Stomach smooth muscle (tissue), 2 donors: ENCODE data around the gene ZNF426.
"Not testable (repeated sequence)": the region's sequence is repeated elsewhere in the genome, so short reads cannot be mapped to it uniquely, and the experiment has no call there.

Experiments used
- H3K27ac ChIP-seq: one replicate; pipeline ENCODE4 v1.7.0; 2013; ENCODE audit warnings: mild to moderate bottlenecking, low read length, inconsistent platforms
- H3K27me3 ChIP-seq, 2 donors: one replicate each; pipeline ENCODE4 v1.7.0; 2013; ENCODE audit warnings: low read length in 2 of 2; ENCODE audit not compliant: insufficient read depth in 2 of 2, control insufficient read depth in 1 of 2
- H3K36me3 ChIP-seq, 2 donors: one replicate each; pipeline ENCODE4 v1.7.0; 2013; ENCODE audit warnings: low read length in 2 of 2; ENCODE audit not compliant: control insufficient read depth in 2 of 2, insufficient read depth in 2 of 2
- H3K4me1 ChIP-seq: one replicate; pipeline ENCODE4 v1.7.0; 2013; ENCODE audit warnings: low read length; ENCODE audit not compliant: control insufficient read depth, insufficient read depth
- H3K4me3 ChIP-seq, 2 donors: one replicate each; pipeline ENCODE4 v1.7.0; 2013; ENCODE audit warnings: low read length in 2 of 2
- H3K9ac ChIP-seq, 2 donors: one replicate each; pipeline ENCODE4 v1.7.0; 2013; ENCODE audit warnings: low read length in 2 of 2, mild to moderate bottlenecking in 1 of 2
- H3K9me3 ChIP-seq, 2 donors: one replicate each; pipeline ENCODE4 v1.7.0; 2013; ENCODE audit warnings: low read length in 2 of 2; ENCODE audit not compliant: control insufficient read depth in 2 of 2
- donor health status: healthy.
- donor health status: Pancreatic carcinoma.

Gene ZNF426

DNA sequence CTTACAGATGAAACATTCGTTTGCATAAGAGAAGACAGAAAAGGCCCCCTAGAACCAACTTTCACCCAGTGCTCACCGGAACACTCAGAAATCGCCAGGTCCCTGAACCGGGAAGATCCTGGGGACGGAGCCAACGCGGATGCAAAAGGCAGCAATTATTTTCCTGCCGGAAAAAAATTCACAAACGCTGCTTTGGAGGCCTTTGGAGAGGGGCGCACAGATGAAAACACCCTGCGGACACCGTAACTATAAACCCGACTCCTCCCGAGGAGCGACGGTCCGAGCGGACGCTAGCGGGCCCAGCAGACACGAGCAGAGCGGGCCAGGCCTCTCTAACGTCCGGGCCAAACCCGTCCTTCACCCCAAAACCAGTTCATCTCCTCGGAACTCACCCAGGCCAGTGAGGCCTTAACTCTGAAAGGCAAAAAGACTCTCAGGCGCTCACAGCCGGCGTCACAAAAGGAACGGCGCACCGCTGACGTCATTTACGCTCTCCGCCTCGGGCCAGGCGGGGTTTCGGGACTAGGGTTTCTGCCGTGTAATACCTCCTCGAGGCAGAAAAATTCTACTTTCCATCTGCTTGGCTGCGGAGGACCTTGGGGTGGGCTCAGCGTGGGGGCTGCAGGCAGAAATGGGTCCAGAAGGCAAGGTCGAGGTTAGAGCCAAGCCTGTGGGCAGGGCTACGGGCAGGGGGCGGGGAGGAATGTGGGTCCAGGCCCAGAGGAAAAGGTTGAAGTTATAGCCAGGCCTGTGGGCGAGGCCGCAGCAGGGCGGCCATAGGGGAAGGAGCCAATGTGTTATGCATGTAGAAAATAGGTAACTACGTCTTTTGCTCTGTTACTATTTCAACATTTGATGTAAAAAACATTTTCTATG, at the start of gene ZNF426:
Gene ZNF426 (minus strand): TSS at position 463 of the 876 bp plus-strand sequence. CDS start 2,413 bp downstream, outside the sequence.
- Histone ChIP-seq H3K4me1 (no peaks in the 10 kb centered on the region), H3K9me3 (peaks cover 5 to 10% of the 10 kb centered on the region in 2 donors), H3K9ac (peak within 1 kb of the TSS; percentile 99 to 100)

DNA sequence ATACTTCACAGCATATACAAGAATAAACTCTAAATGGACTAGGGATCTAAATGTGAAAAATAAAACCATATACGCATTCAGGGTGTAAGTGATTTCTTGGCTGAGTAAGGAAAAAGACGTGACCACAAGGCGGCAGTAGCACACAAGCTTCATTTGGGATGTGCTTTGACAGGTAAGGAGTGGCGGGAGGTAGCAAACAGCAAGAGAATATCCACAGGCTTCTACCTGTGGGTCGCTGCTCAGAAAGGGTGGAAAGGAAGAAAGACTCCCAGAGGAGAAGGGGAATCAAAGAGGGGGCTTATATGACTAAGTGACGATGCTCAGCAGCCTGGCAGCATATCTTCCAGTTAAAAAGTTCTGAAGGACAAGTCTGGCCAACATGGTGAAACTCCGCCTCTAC, 48.3 kb upstream of the ZNF426 start:
- Histone ChIP-seq H3K27me3 (peaks cover 0 to 2% of the 10 kb centered on the region in 2 donors), H3K4me1 (peaks cover 8% of the 10 kb centered on the region), H3K4me3 (no peak overlapping the region), H3K9me3 (no peaks in the 10 kb centered on the region), H3K9ac (no peak overlapping the region), H3K27ac (no peak overlapping the region), H3K36me3 (no peaks in the 10 kb centered on the region)

More for the DNA sequence above, at the start of gene ZNF426:
- Histone ChIP-seq H3K4me3 (peak within 1 kb of the TSS; percentile 98 to 99), H3K36me3 (peaks cover 26% of the 10 kb centered on the region in 2 donors), H3K27me3 (no peaks in the 10 kb centered on the region), H3K27ac (peak within 1 kb of the TSS; percentile 98)

DNA sequence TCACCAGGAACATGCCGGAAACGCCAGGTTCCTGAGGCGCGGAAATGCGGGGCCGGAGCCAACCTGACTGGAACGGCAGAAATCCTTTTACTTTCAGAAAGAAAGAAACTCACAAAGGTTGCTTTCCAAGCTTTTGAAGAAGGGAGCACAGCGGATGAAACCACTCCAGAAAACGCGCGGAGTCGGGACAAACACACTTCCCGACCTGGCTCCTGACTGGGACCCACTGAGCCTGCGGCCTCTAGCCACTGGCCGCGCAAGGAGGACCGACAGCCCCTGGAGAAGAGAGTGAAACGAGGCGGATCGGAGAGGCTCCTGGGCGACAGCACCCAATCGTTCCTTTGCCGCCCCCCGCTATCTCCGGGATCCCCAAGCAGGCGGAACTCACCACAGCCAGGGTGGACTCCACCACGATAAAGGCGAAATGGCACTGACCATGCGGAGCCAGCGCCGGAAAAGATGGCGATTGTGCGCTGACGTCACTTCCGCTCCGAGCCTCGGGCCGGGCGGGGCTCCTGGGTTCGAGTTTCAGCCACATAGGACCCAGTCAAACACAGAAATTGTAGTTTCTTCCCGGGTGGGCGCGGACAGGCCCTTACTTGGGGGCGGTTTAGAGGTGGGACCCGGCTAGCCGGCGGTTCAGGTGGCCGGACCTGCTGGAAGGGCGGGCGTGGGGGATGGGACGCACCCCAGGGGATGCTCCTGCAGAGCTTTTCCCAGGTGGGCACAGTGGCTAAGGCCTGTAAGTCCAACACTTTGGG, 45.8 kb upstream of the ZNF426 start, which contains the start of gene ZNF121:
Gene ZNF121 (minus strand): TSS at position 432 of the 761 bp plus-strand sequence. CDS start 16,407 bp downstream, outside the sequence.
- H3K27ac ChIP-seq = peak within 1 kb of the TSS; percentile 85
- peak within 1 kb of the TSS; percentile 96 to 98 for H3K4me3 ChIP-seq
- H3K4me1 ChIP-seq = peaks cover 8% of the 10 kb centered on the region
- peaks cover 0 to 6% of the 10 kb centered on the region in 2 donors for H3K36me3 ChIP-seq
- no peaks in the 10 kb centered on the region for H3K9me3 ChIP-seq
- H3K9ac ChIP-seq = peak within 1 kb of the TSS; percentile 90 to 92
- H3K27me3 ChIP-seq = no peaks in the 10 kb centered on the region

DNA sequence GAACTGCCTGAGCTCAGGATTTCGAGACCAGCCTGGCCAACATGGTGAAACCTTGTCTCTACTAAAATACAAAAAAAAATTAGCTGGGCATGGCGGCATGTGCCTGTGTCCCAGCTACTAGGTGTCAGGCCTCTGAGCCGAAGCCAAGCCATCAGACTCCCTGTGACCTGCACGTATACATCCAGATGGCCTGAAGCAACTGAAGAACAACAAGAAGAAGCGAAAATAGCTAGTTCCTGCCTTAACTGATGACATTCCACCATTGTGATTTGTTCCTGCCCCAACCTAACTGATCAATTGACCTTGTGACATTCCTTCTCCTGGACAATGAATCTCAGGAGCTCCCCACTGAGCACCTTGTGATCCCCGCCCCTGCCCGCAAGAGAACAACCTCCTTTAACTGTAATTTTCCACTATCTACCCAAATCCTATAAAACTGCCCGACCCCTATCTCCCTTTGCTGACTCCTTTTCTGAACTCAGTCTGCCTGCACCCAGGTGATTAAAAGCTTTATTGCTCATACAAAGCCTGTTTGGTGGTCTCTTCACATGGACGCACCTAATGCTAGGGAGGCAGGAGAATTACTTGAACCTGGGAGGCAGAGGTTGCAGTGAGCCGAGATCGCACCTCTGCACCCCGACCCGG, 43.8 kb upstream of the ZNF426 start:
- H3K27me3 ChIP-seq, H3K9me3 ChIP-seq, H3K4me3 ChIP-seq, H3K4me1 ChIP-seq, H3K36me3 ChIP-seq, H3K27ac ChIP-seq, H3K9ac ChIP-seq: not testable (repeated sequence)

DNA sequence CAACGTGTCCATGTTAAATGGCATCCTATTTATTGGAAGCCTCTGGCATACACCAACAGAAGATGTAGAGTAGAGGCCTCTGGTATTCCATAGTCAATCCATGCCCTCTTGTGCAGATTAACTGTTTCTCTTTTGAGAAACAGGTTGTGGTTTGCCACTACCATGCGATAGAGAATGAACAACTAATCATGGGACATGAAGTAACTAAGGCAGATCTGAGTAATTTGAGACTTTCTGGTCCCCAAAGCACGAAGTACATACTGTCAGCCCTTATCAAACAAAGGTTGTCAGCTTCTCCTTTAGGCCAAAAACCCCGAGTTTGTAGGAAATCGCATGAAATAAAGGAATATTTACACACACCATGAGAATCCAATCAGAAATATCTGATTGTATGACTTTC, 42.3 kb upstream of the ZNF426 start:
- Histone ChIP-seq H3K9ac (no peak overlapping the region), H3K9me3 (peaks cover 3 to 7% of the 10 kb centered on the region in 2 donors), H3K36me3 (peaks cover 0 to 9% of the 10 kb centered on the region in 2 donors)

DNA sequence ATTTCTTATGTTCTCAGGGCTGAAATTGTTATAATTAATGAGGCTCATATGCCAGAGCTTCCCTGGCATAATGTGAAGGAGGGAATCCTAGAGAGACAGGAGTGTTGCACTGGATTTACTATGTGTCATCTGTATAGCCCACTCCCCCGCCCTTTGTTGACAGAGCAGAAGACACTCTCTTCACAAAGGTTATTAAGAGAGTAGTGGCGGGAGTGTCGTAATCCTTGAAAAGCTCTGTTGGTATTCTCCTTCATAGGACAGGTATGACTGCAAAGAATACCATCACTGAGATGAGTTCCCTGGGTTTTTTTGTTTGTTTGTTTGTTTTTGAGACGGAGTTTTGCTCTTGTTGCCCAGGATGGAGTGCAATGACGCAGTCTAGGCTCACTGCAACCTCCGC, 31.8 kb upstream of the ZNF426 start:
- Histone ChIP-seq H3K27me3 (no peaks in the 10 kb centered on the region), H3K4me3 (no peak overlapping the region), H3K9ac (no peak overlapping the region), H3K27ac (no peak overlapping the region), H3K36me3 (peaks cover 27 to 34% of the 10 kb centered on the region in 2 donors), H3K4me1 (no peaks in the 10 kb centered on the region), H3K9me3 (peaks cover 41 to 43% of the 10 kb centered on the region in 2 donors)

More for the DNA sequence above, 42.3 kb upstream of the ZNF426 start:
- no peak overlapping the region for H3K4me3 ChIP-seq
- H3K27me3 ChIP-seq = no peaks in the 10 kb centered on the region
- no peak overlapping the region for H3K27ac ChIP-seq
- peaks cover 8% of the 10 kb centered on the region for H3K4me1 ChIP-seq

DNA sequence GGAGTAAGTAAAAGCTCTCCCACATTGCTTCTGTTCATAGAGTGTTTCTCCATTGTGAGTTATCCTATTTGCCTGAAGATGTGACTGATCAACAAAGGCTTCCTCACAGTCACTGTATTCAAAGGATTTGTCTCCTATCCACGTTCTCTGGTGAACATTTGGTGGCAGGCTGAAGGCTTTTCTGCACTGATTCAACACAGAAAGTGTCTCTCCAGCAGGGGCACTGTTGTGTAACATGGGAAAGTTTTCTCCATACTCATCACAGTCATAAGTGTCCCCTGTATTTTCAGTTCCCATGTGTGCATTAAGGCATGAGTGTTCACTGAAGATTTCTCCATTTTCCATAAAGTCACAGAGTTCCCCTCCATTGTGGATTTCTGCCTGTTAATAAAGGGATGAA, 28.3 kb upstream of the ZNF426 start:
- Histone ChIP-seq H3K36me3 (peaks cover 48 to 50% of the 10 kb centered on the region in 2 donors), H3K27me3 (no peaks in the 10 kb centered on the region), H3K9ac (no peak overlapping the region), H3K27ac (no peak overlapping the region), H3K4me3 (peak overlapping the region in 1 of 2 donors; percentile 31), H3K4me1 (no peaks in the 10 kb centered on the region), H3K9me3 (peaks cover 48% of the 10 kb centered on the region in 2 donors)

DNA sequence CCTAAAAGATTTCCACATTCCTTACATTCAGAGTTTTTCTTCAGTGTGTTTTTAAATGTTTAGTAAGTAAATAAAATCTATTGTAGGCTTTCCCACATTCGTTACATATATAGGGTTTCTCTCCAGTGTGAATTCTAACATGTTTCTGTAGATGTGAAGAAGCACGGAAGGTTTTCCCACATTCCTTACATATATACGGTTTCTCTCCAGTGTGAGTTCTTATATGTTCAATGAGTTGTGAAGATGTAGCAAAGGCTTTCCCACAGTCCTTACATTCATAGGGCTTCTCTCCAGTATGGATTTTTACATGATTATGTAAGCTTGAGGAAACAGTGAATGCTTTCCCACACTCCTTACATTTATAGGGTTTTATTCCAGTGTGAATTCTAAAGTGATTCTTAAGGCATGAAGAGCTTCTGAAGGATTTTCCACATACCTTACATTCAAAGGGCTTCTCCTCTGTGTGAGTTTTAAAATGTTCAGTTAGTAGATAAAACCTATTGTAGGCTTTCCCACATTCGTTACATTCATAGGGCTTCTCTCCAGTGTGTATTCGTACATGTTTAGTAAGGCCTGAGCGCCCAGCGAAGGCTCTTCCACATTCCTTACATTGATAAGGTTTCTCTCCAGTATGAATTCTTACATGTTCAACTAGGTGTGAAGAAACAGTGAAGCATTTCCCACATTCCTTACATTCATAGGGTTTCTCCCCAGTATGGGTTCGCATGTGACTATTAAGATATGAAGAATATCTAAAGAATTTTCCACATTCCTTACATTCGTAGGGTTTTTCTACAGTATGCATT, 27.7 kb upstream of the ZNF426 start:
- Histone ChIP-seq H3K9me3 (peaks cover 48 to 53% of the 10 kb centered on the region in 2 donors), H3K4me1 (no peaks in the 10 kb centered on the region), H3K27me3 (no peaks in the 10 kb centered on the region), H3K4me3 (peak overlapping the region in 1 of 2 donors; percentile 31), H3K36me3 (peaks cover 52 to 57% of the 10 kb centered on the region in 2 donors), H3K27ac (no peak overlapping the region), H3K9ac (no peak overlapping the region)

DNA sequence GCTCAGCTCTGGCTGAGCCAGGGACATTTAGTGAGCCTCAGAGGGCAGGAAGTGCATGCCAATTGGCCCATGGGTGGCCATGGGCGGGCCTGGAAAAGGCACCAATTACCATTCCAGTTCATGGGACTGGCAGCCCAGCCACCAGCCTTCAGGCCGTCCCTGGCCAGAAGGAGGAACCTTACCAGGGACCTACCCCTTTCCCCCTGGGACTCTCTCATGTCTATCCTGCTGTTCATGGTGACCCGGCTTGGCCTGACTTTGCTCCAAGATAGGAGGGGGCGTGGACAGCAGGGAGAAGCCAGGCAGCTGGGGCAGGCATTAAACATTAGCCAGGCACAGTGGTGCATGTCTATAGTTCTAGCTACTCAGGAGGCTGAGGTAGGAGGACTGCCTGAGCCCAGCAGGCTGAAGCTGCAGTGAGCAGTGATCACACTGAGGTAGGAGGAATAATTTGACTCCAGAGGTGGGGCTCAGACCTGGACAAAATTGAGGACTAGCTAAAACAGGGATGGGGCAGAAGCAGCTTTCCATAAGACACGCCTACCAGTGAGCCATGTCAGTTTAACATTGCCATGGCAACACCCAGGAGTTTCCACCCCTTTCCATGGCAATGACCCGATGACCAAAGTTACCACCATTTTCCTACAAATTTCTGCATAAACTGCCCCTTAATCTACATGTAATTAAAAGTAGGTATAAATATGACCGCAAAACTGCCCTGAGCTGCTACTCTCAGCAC, 14.3 kb upstream of the ZNF426 start:
- Histone ChIP-seq H3K4me1 (no peaks in the 10 kb centered on the region), H3K27ac (no peak overlapping the region), H3K9ac (no peak overlapping the region), H3K27me3 (no peaks in the 10 kb centered on the region), H3K36me3 (no peaks in the 10 kb centered on the region), H3K9me3 (peaks cover 0 to 3% of the 10 kb centered on the region in 2 donors), H3K4me3 (no peak overlapping the region)
